GM19023 (cell line): Measurements from ENCODE around the gene LRCH2.
"Not testable (repeated sequence)": the region's sequence is repeated elsewhere in the genome, so short reads cannot be mapped to it uniquely, and the experiment has no call there.

Source experiments
- ATAC-seq: cut with Tn5 transposase; IDR thresholded peaks from one replicate; pipeline ENCODE4 v1.9.1; 2021; ENCODE audit warnings: mild to moderate bottlenecking, moderate library complexity; ENCODE audit not compliant: unreplicated experiment

The LRCH2 gene, protein sequence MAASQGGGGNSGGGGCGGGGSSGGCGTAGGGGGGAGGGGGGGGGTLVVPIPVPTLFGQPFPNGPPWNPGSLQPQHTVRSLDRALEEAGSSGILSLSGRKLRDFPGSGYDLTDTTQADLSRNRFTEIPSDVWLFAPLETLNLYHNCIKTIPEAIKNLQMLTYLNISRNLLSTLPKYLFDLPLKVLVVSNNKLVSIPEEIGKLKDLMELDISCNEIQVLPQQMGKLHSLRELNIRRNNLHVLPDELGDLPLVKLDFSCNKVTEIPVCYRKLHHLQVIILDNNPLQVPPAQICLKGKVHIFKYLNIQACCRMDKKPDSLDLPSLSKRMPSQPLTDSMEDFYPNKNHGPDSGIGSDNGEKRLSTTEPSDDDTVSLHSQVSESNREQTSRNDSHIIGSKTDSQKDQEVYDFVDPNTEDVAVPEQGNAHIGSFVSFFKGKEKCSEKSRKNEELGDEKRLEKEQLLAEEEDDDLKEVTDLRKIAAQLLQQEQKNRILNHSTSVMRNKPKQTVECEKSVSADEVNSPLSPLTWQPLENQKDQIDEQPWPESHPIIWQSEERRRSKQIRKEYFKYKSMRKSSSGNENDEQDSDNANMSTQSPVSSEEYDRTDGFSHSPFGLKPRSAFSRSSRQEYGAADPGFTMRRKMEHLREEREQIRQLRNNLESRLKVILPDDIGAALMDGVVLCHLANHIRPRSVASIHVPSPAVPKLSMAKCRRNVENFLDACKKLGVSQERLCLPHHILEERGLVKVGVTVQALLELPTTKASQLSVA

DNA sequence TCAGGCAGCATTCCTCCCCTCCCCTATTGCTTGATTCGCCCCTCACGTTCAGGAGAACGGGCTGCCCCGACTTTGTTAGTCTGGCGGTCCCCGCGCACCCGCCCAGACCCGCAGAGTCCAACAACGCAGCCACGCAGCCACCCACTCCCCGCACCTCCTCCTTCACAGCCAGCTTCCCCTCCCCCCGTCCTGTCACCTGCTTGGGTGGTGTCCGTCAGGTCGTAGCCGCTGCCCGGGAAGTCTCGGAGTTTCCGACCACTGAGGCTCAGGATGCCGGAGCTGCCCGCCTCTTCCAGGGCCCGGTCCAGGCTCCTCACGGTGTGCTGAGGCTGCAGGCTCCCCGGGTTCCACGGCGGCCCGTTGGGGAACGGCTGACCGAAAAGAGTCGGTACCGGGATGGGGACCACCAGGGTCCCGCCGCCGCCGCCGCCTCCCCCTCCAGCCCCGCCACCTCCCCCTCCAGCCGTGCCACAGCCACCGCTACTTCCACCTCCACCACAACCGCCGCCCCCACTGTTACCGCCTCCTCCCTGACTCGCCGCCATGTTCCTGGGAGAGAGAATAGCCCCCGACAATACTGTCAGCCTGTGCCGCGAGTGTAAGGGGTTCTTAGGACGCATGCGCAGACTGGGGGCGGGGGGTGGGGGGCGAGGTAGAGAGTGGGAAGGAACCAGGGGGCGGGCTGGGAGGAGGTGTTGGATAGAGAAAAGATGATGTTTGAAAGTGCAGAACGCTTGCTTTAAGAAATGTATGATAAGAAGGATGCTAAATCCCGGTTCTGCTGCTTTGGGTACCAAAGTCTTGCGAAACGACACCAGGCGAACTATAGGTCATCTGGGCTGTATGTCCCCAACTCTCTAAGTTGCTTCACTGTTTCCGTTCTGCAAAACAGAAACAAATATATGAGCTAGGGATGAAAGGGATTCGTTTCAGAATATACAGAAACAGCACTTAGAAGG, at the start of gene LRCH2:
Gene LRCH2 (minus strand): TSS at position 600 of the 959 bp plus-strand sequence. CDS start 55 bp downstream, at position 545.
- no peak for ATAC-seq

DNA sequence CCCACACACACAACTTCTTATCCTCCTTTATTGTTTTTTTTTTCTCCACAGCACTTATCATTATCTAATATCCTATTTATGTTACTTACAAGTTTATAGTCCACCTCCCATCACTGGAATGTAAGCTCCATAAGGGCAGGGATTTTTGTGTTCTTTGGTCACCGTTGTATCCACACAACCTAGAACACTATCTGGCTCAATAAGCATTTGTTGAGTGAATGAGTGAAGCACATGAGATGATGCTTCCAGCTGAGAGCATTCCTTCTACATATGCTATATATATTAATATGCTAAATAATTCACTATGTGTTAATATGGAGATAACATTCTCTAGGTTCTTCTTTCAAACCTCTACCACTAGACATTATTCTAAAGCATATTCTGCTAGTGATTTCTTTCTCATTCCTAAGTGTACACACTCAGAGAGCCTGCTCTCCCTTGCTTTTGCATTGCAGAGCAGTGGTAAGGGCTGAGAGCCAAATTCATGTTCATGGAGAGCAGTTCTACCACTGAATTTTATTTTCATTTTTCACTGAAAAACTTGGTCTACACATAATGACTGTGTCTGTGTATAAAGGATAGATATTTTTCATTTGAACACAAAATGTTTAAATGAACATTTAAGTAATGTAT, 35.3 kb upstream of the LRCH2 start:
- ATAC-seq = no peak

DNA sequence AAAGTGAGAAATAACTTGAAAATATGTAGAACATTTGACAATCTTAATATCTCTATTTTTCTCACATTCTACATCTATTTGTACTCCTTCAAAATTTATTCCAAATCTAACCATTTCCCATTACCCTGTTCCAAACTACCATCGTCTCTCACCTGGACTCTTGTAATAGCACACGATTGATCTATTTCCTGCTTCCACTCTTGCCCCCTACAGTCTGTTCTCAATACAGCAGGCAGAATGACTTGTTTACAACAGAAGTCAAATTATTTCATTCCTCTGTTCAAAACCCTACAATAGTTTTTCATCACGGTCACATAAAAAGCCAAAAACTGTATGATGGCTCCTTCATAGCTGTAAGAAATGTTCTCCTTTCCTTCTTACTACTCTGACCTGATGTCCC, 34.5 kb upstream of the LRCH2 start:
- ATAC-seq = no peak

DNA sequence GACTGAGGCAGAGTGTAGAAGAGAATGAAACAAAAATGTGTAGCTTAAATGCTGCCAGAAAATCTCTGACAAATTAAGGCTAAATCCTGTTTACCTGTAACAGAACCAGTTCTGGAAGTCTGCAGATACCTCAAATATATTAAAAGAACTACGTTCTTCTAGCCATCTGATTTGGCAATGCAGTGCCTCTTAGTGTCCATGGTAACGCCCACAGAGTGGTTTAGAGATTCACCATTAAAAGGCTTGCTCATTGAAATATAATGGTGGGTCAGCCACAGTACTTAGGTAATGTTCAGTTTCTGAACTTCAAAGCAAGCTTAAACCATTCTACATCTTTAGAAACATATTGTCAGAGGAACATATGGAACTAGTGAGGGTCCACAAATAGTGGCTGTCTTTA, 32.4 kb upstream of the LRCH2 start:
- no peak for ATAC-seq

DNA sequence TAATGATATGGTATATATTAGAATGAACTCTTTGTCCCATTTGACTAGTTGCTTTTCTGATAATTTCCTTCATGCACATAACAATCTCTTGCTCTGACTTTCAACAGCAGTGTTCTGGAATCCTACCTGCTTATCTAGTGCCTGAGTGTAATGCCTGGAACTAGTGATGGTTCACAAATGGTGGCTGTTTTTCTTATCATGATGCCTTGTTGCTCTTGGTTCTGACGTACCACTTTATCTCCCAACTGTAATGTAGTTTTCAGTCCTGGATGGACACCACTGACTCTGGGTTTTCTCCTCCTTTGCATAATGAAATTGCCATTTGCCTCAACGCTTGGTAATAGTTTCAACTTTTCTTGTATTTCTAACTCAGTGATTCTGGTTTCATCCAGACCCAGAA, 30.1 kb upstream of the LRCH2 start:
- ATAC-seq = no peak

DNA sequence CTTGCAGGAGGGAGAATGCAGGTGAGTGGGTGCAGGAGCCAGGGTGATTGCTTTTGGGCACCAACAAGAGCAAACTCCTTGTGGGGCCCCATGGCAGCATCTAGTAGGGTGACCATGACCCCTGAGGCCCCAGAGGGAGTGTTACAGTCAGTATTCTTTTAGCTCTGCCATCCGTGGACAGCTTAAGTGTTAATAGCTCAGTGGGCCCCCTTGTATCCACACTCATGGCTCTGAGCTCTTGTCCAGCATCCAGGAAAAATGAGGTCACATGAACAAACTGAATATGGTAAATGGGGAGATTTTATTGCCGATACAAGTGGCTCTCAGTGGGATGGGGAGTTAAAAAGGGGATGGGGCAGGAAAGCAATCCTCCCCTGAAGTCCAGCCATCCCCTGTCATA, 27.3 kb upstream of the LRCH2 start:
- no peak for ATAC-seq

DNA sequence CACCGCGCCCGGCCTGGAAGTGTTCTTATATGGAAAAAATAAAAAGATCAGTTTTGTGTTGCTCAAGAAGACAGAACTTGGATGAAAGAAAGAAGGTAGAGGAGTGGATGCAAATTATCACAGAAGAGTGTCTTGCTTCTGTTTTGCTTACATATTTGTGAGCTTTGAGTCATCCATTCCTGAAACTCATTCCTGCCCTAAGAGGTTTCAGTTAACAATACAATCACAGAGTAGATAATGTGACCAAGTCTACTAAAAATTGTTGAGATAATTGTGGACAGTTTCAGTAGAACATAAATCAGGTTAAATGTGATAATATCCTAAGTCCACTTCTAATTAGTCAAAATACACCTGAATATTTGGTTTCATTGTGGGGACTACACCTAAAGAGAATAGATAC, 26.4 kb upstream of the LRCH2 start:
- no peak for ATAC-seq

DNA sequence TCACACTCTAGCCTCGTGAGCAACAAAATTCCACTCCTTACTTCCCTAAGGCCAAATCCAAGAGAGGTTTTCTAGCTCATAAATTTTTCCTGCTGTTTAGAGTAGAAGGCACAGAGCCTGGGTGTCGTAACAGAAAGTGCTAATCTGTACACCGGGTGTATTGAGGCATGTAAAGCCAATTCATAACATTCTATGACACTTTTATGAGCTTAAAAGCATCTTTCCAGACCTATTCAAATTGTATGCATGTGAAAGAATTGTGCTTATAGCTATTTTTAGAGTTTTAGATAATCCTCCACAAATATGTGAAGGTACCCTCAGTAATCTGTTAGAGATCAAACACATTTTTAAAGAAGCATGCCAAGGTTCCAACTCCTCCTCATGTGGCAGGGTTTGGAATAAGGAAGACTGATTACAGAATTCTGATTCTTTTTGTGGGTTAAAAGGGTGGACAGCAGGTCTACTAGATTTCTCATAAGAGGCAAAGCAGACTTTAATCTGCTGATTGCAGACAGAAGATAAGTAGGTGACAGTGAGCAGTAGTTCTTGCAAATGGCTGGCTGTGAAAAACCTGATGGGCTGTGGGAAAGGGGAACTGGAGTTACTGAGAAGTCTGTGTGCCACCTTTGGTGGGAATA, 25.5 kb upstream of the LRCH2 start:
- ATAC-seq = no peak

DNA sequence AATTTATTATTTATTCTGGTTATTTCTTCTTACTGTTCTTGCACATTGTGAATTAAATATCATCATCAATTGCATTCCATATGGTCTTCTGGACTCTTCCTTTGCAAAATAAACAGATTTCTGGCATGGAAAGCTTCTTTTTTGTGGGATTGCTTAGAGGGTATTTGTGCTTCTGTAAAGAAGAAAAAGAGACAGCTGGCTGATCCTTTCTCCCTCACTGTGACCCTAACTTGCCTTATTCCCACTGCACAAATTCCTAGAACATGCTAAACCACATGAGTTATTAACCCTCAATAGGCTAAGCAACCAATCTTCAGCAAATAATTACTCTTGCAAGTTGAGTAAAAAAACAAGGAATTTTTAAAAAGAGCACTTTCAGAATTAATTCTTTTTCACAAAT, 23.8 kb upstream of the LRCH2 start:
- ATAC-seq = no peak

DNA sequence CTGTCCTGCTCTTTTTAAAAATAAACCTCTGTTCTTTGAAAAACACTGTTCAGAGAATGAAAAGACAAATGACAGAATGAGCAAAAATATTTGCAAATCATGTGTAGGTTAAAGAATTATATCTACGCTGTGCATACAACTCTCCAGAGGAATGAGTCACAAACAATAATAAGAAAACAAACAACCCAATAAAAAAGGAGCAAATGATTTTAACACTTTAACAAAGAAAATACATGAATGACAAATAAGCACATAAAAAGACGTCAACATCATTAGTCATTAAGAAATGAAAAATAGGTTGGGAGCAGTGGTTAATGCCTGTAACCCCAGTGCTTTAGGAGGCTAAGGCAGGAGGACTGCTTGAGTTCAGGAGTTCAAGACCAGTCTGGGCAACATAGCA, 21.1 kb upstream of the LRCH2 start:
- ATAC-seq = no peak

DNA sequence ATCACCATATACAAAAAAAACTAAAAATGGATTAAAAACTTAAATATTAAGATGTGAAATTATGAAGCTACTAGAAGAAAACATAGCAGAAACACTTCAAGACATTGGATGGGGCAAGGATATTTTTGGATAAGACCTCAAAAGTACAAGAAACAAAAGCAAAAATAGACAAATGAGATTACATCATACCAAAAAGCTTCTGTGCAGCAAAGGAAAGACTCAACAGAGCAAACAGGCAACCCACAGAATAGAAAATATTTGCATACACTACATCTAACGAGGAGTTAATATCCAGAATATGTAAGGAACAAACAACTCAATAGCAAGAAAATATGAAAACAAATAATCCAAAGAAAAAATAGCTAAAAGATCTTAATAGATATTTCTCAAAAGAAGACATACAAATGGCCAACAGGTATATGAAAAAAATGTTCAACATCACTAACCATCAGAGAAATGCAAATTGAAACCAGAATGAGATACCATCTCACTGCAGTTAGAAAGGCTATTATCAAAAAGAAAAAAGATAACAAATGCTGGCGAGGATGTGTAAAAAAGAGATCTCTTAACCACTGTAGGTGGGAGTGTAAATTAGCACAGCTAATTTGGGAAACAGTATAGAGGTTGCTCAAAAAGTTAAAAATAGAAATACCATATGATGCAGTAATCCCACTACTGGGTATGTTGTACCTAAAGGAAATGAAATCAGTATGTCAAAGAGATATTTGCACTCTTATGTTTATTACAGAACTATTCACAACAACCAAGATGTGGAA, 17.8 kb upstream of the LRCH2 start:
- ATAC-seq = no peak

DNA sequence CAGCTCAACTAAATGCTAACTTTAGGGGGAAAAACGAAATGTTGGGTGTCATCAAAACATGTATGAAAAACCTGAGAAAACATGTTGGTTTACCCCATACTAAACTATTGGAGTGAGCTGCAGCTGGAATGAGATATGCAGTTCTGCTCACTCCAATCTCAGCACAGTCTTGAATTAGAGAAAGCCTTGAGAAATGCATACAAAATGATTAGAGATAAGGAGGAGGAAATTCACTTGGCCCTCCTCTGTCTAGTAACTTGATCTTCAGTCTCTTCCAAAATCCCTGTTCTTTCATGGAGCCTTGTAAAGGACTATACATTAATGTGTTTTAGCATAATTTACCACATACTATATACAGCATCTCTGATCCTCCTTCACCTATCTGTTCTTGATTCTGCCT, 3.2 kb upstream of the LRCH2 start:
- ATAC-seq = no peak

DNA sequence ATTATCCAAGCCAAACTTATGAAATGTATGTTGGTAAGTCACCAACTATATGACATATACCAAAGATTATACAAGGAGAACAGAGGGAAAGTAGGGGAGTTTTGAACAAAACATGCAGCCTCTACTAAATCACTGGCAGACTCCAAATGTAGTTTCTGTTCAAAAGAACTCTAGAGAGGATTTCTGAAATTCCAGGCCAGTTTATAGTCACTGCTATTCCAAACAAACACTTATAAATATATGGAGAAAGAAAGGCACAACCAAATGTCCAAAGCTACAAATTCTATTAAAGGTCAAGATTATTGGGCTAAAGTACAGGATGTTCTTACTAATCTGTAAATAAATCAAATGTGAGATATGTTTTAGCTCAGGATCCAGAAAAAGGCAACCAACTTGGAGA, 2.7 kb upstream of the LRCH2 start:
- ATAC-seq = no peak

DNA sequence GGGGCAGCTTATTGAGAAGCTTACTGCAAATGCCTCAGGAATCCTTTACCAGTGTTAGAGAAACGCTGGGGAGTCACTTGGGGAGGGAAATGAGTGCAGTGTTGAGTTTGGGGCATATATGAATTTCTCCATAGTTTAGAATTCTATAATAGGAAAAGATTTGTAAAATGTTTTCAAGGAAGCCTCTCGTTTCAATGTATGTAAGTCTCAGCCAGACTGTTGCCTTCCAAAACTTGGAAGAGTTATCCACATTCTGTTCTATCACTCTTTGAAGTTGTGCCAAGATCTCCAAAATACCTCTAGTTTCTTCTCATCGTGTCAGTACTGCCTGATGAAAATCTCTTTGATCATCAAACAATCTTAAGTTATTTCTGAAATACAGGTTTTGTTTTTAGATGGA, 565 bp upstream of the LRCH2 start:
- no peak for ATAC-seq

DNA sequence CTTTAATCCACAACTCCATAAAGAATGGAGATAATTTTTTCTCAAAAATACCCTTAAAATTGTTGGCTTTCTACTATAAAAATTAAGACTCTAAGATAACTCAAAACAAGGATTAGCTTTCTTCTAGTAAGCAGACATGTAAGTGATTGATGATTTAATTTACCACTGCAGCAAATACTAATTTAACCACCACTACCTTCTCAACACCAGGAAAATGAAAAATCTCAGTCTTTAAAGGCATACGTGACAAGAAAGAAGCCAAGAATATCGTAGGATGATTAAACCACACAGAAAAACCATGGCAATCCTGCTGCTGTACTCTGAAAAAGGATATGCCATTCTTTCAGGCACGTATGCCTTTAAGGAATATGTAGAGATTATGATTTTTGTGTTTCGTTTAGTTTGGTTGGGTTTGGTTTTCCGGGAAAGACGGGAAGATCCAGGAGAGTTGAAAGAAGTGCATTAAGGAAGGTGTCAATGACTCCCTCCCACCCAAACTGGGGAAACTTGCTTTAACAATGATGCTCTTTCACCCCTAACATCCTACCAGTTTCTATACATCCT, 881 bp downstream of the LRCH2 start:
- ATAC-seq = no peak

DNA sequence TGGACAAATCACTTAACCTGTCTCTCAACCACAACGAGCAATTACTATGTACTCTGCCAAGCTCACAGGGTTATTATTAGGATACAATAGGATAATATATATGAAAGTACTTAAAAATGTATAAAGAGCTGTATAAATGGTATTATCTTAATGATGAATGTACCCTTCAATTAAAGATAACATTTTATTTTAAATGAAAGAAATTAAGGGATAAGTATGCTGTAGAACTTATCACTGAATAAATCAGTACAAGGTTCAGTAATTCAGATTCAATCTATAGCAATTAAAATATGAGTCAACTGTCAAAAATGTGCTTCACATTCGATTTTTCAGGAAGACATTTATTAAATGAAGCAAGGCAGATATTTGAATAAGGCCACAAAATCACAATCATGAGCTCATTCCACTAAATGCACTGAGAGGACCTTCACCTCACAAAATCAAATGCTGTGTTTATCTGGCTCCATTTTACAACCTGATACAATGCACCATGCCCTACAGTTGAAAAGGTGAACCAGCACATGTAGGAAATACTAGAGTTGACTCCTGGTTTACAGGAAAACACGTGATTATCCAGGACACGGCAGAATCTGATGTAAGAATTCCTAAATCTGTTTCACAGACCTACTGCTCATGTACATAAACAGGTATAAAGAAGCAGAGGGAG, 4.4 kb downstream of the LRCH2 start:
- no peak for ATAC-seq

DNA sequence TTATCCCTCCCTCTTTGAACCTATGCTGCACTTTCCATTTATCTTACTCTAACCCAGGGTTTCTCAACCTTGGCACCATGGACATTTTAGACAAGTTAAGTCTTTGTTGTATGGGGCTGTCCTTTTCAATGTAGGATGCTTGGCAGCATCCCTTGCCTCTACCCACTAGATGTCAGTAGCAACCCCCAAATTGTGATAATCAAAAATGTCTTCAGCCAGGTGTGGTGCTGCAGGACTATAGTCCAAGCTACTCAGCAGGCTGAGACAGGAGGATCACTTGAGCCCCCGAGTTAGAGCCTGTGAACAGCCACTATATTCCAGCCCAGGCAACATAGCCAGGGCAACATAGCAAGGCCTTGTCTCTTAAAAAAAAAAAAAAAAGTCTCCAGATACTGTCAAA, 7.0 kb downstream of the LRCH2 start:
- ATAC-seq = no peak

DNA sequence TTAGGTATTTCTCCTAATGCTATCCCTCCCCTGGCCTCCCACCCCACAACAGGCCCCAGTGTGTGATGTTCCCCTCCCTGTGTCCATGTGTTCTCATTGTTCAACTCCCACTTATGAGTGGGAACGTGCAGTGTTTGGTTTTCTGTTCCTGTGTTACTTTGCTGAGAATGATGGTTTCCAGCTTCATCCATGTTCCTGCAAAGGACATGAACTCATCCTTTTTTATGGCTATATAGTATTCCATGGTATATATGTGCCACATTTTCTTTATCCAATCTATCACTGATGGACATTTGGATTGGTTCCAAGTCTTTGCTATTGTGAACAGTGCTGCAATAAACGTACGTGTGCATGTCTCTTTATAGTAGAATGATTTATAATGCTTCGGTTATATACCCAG, 16.6 kb downstream of the LRCH2 start:
- not testable (repeated sequence) for ATAC-seq

DNA sequence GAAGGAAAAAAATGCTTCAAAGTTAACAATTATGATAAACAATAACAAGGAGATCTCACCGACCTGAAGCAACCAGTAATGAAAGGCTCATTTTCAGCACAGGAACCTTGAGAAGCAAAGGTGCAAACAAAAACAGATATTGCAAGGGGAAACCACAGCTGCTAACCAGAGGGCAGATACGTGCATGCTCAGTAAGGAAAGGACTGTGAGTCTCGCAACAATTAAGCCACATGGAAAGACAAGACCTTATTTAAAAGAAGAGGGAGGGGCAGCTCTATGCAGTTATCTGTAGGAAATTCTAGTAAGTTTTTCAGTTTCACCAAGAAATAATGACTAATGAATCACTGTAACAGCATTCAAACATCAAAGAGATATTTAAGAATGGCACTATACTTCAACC, 19.3 kb downstream of the LRCH2 start:
- no peak for ATAC-seq
